HepG2 (cell line): ENCODE data around the gene RUSC1. TPM values are rescaled to one million over a fixed set of nuclear protein-coding genes. Genes with fewer than 3 reads are reported as not detected.

Source experiments
- ARHGAP35 ChIP-seq: sonication (generic); formaldehyde crosslinking; IDR thresholded peaks from 2 replicates; pipeline ENCODE4 v1.9.0; 2022; ENCODE audit warnings: mild to moderate bottlenecking, inconsistent platforms, moderate library complexity, missing genetic modification reagents, borderline replicate concordance
- BCL6 ChIP-seq: IDR thresholded peaks from 2 replicates; pipeline ENCODE4 v1.6.1; 2016; ENCODE audit warnings: missing genetic modification reagents, missing compliant biosample characterization
- FOXO1 ChIP-seq: sonication (generic); formaldehyde crosslinking; IDR thresholded peaks from 2 replicates; pipeline ENCODE4 v1.4.0; 2020; ENCODE audit warnings: missing genetic modification reagents
- HIVEP1 ChIP-seq: sonication (generic); formaldehyde crosslinking; IDR thresholded peaks from 2 replicates; pipeline ENCODE4 v1.4.0; 2020; ENCODE audit warnings: mild to moderate bottlenecking, missing genetic modification reagents
- KLF13 ChIP-seq: sonication (generic); formaldehyde crosslinking; IDR thresholded peaks from 2 replicates; pipeline ENCODE4 v1.4.0; 2020; ENCODE audit warnings: mild to moderate bottlenecking, missing genetic modification reagents
- MAFK ChIP-seq, 2 experiments: IDR thresholded peaks in 1 of 2; conservative IDR thresholded peaks in 1 of 2; 2 replicates each; pipeline ENCODE4 v1.6.1; 2011; ENCODE audit warnings: improper control_type of control experiment in 2 of 2, low read length in 2 of 2
- MBD4 ChIP-seq: IDR thresholded peaks from 2 replicates; pipeline ENCODE4 v1.6.1; 2012; ENCODE audit warnings: low read length, inconsistent platforms, borderline replicate concordance
- MEF2D ChIP-seq: sonication (generic); formaldehyde crosslinking; IDR thresholded peaks from 2 replicates; pipeline ENCODE4 v1.5.1; 2020; ENCODE audit warnings: mild to moderate bottlenecking, missing genetic modification reagents
- POLR2G ChIP-seq: fragments of 200-400 bp; formaldehyde crosslinking; IDR thresholded peaks from 2 replicates; pipeline ENCODE4 v1.6.1; 2018; ENCODE audit warnings: mild to moderate bottlenecking, low read depth, low read length, moderate library complexity
- U2AF1 ChIP-seq: fragments of 200-400 bp; formaldehyde crosslinking; optimal IDR thresholded peaks from 2 replicates; pipeline ENCODE3; 2017; ENCODE audit warnings: mild to moderate bottlenecking, low read depth, low read length
- ZNF350 ChIP-seq: sonication (generic); formaldehyde crosslinking; IDR thresholded peaks from 2 replicates; pipeline ENCODE4 v1.4.0; 2020; ENCODE audit warnings: mild to moderate bottlenecking, low read depth, missing genetic modification reagents, borderline replicate concordance
- ZNF562 ChIP-seq: sonication (generic); formaldehyde crosslinking; IDR thresholded peaks from 2 replicates; pipeline ENCODE4 v1.8.0; 2022; ENCODE audit warnings: missing genetic modification reagents, borderline replicate concordance
- ZNF839 ChIP-seq: sonication (generic); formaldehyde crosslinking; IDR thresholded peaks from 2 replicates; pipeline ENCODE4 v1.4.0; 2020; ENCODE audit warnings: missing genetic modification reagents, mild to moderate bottlenecking, borderline replicate concordance
- ZSCAN31 ChIP-seq: sonication (generic); formaldehyde crosslinking; IDR thresholded peaks from 2 replicates; pipeline ENCODE4 v1.5.0; 2020; ENCODE audit warnings: low read depth, mild to moderate bottlenecking, missing genetic modification reagents
- polyA plus RNA-seq, 8 experiments: library from polyadenylated mRNA; depleted of rRNA in 3 of 8; stranded (reverse) in 7 of 8; unstranded in 1 of 8; fragments of >200 nt; fragmentation: Illumina TruSeq in 4 of 8; extraction: Trizol in 4 of 8; gene quantifications; 2 replicates each; pipeline versions ENCODE4 v1.2.1 to v1.2.3, GENCODE V29; 2011 to 2016; ENCODE audit warnings: low read depth in 4 of 8, missing spikeins in 1 of 8, mixed read lengths in 1 of 8; ENCODE audit not compliant: insufficient read depth in 1 of 8
- total RNA-seq, 5 experiments: library from RNA; depleted of rRNA; stranded (reverse); fragments of >200 nt; fragmentation: Illumina TruSeq; extraction: Trizol; gene quantifications; 2 replicates each; pipeline ENCODE4 v1.2.3, GENCODE V29; 2016; ENCODE audit warnings: low read depth in 1 of 5
- TF ChIP-seq, protein P1 (sequence below), 2 experiments: sonication (generic) in 1 of 2; formaldehyde crosslinking in 1 of 2; IDR thresholded peaks; 2 replicates each; pipeline versions ENCODE4 v1.5.1 to v1.6.1; 2011 to 2020; ENCODE audit warnings: borderline replicate concordance in 1 of 2, low read depth in 1 of 2, low read length in 1 of 2, mild to moderate bottlenecking in 1 of 2, missing genetic modification reagents in 1 of 2, moderate library complexity in 1 of 2
- TF ChIP-seq, protein P2 (sequence below): sonication (generic); formaldehyde crosslinking; IDR thresholded peaks from 2 replicates; pipeline ENCODE4 v1.8.0; 2022; ENCODE audit warnings: missing genetic modification reagents, low read depth, mild to moderate bottlenecking, borderline replicate concordance
- TF ChIP-seq, protein P3 (sequence below): sonication (generic); formaldehyde crosslinking; IDR thresholded peaks from 2 replicates; pipeline ENCODE4 v1.8.0; 2022; ENCODE audit warnings: missing genetic modification reagents, mild to moderate bottlenecking, inconsistent platforms, borderline replicate concordance
- TF ChIP-seq, protein P4 (sequence below): sonication (generic); formaldehyde crosslinking; IDR thresholded peaks from 2 replicates; pipeline ENCODE4 v1.8.1; 2023; ENCODE audit warnings: mild to moderate bottlenecking, inconsistent platforms, moderate library complexity, missing genetic modification reagents, borderline replicate concordance
- TF ChIP-seq, protein P5 (sequence below): sonication (generic); formaldehyde crosslinking; conservative IDR thresholded peaks from 2 replicates; pipeline ENCODE4 v1.8.0; 2022; ENCODE audit warnings: mild to moderate bottlenecking, moderate library complexity, missing genetic modification reagents

Gene RUSC1
- total and polyA plus RNA-seq, 2 of the 13 experiments (the other 11 are each of a cell fraction or from before 2014, with no cell fraction given): 18.7 to 20.4 TPM

DNA sequence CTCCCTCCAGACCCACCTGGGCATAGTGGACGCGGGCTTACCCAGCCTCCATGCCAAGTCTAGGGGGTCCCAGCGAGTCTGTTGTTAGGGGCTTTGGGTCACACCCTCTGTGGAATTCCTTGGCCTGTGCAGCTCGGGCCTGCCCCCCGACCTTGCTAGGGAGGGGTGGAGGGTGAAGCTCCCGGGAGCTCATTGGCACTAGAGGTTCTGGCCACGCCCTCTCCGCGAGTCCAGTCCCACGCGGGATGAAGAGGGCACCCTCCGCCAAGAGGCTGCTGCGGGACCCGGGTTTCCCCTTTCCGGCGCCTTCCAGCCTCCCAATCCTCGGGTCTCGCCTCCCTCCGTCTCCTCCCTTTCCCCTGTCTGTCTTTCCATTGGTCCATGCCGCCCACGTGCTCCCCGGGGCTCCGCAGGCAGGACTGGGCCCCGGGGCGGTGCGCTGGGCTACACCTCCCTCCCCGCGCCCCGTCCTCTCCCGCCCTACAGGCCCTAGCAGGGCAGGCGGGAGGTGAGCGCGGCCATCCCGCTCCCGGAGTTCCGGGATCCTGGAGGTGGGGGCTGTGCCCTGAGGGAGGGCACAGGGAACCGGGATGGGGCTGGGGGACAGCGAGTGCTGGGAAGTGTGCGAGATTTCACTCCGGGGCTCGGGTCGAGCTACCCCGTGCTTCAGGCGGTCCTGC, 3.5 kb downstream of the RUSC1 start (continued):
- TF ChIP-seq, protein P1, sequence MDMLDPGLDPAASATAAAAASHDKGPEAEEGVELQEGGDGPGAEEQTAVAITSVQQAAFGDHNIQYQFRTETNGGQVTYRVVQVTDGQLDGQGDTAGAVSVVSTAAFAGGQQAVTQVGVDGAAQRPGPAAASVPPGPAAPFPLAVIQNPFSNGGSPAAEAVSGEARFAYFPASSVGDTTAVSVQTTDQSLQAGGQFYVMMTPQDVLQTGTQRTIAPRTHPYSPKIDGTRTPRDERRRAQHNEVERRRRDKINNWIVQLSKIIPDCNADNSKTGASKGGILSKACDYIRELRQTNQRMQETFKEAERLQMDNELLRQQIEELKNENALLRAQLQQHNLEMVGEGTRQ (IDR thresholded peaks at IDR 0.05; ENCODE audit: low read depth, low read length): peak; percentile 93
- TF ChIP-seq, protein P1 (CRISPR knock-in tag; IDR thresholded peaks at IDR 0.05; ENCODE audit: borderline replicate concordance): peak; percentile 99; the same call in 1 of the 2 replicates
- TF ChIP-seq, protein P2, sequence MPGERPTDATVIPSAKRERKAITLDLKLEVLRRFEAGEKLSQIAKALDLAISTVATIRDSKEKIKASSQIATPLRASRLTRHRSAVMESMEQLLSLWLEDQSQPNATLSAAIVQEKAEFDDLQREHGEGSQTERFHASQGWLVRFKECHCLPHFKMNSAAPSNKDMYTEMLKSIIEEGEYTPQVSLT (CRISPR knock-in tag): no peak
- TF ChIP-seq, protein P3, sequence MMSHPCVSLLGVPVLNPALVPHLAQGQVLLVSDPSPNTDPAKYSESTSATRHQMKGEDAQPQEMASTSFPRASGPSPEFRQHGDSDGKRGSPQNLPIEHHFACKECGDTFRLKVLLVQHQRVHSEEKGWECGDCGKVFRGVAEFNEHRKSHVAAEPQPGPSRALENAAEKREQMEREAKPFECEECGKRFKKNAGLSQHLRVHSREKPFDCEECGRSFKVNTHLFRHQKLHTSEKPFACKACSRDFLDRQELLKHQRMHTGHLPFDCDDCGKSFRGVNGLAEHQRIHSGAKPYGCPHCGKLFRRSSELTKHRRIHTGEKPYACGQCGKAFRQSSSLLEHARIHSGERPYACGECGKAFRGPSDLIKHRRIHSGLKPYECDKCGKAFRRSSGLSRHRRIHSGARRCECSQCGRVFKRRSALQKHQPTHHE (CRISPR knock-in tag): no peak; the same call in 1 of the 2 replicates
- TF ChIP-seq U2AF1 (no peak), POLR2G (peak; percentile 69), ZSCAN31 (CRISPR knock-in tag) (no peak), ZNF839 (CRISPR knock-in tag) (no peak), ZNF350 (CRISPR knock-in tag) (peak; percentile 8; the same call in 1 of the 2 replicates), MEF2D (CRISPR knock-in tag) (no peak), ZNF562 (CRISPR knock-in tag) (no peak), KLF13 (no peak), HIVEP1 (peak; percentile 88), BCL6 (0 out of 2 replicates have a peak, but pooled peaks have one; percentile 37), MAFK (conservative IDR thresholded peaks at IDR 0.05 in 1 of 2, IDR thresholded peaks at IDR 0.05 in 1 of 2; ENCODE audit: low read length in 2 of 2) (no peak), ARHGAP35 (CRISPR knock-in tag) (no peak; the same call in 1 of the 2 replicates), FOXO1 (0 out of 2 replicates have a peak, but pooled peaks have one; percentile 5), MBD4 (no peak)
- TF ChIP-seq, protein P4, sequence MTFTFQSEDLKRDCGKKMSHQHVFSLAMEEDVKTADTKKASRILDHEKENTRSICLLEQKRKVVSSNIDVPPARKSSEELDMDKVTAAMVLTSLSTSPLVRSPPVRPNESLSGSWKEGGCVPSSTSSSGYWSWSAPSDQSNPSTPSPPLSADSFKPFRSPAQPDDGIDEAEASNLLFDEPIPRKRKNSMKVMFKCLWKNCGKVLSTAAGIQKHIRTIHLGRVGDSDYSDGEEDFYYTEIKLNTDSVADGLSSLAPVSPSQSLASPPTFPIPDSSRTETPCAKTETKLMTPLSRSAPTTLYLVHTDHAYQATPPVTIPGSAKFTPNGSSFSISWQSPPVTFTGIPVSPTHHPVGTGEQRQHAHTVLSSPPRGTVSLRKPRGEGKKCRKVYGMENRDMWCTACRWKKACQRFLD (CRISPR knock-in tag): no peak
- TF ChIP-seq, protein P5, sequence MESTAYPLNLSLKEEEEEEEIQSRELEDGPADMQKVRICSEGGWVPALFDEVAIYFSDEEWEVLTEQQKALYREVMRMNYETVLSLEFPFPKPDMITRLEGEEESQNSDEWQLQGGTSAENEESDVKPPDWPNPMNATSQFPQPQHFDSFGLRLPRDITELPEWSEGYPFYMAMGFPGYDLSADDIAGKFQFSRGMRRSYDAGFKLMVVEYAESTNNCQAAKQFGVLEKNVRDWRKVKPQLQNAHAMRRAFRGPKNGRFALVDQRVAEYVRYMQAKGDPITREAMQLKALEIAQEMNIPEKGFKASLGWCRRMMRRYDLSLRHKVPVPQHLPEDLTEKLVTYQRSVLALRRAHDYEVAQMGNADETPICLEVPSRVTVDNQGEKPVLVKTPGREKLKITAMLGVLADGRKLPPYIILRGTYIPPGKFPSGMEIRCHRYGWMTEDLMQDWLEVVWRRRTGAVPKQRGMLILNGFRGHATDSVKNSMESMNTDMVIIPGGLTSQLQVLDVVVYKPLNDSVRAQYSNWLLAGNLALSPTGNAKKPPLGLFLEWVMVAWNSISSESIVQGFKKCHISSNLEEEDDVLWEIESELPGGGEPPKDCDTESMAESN (CRISPR knock-in tag): no peak; the same call in 1 of the 2 replicates
